Measurements from ENCODE around the gene WDFY2. TPM values are rescaled to one million over a fixed set of nuclear protein-coding genes. Genes with fewer than 3 reads are reported as not detected.

The WDFY2 gene
- total RNA-seq, 1 donor from 2014 or later = 43.0 TPM

GRCh38 chr13:51769455-51770127, 185.3 kb downstream of the WDFY2 start:
- no peak for DNase-seq
- peaks cover 11% of the 10 kb centered on the region for H3K9me3 Mint-ChIP-seq (ENCODE audit: unreplicated experiment)
- H3K36me3 Mint-ChIP-seq (ENCODE audit: unreplicated experiment) = no peaks in the 10 kb centered on the region
- no peak overlapping the region for H3K4me3 Mint-ChIP-seq (ENCODE audit: unreplicated experiment)
- H3K27me3 Mint-ChIP-seq (ENCODE audit: unreplicated experiment) = peaks cover 12% of the 10 kb centered on the region
- H3K27ac Mint-ChIP-seq (ENCODE audit: unreplicated experiment) = no peak overlapping the region
- no peak for TF ChIP-seq CTCF (IDR thresholded peaks at IDR 0.05; ENCODE audit: partially characterized antibody, unreplicated experiment)
- H3K4me1 Mint-ChIP-seq (ENCODE audit: low read depth, unreplicated experiment) = peaks cover 19% of the 10 kb centered on the region

GRCh38 chr13:51770160-51770559, 185.9 kb downstream of the WDFY2 start:
- no peak overlapping the region for H3K4me3 Mint-ChIP-seq (ENCODE audit: unreplicated experiment)
- DNase-seq = no peak
- H3K27me3 Mint-ChIP-seq (ENCODE audit: unreplicated experiment) = peaks cover 12% of the 10 kb centered on the region
- TF ChIP-seq CTCF (IDR thresholded peaks at IDR 0.05; ENCODE audit: partially characterized antibody, unreplicated experiment) = no peak
- peaks cover 11% of the 10 kb centered on the region for H3K9me3 Mint-ChIP-seq (ENCODE audit: unreplicated experiment)
- H3K4me1 Mint-ChIP-seq (ENCODE audit: low read depth, unreplicated experiment) = peaks cover 15% of the 10 kb centered on the region
- no peaks in the 10 kb centered on the region for H3K36me3 Mint-ChIP-seq (ENCODE audit: unreplicated experiment)
- no peak overlapping the region for H3K27ac Mint-ChIP-seq (ENCODE audit: unreplicated experiment)

GRCh38 chr13:51770681-51771417, 186.6 kb downstream of the WDFY2 start:
- TF ChIP-seq CTCF (IDR thresholded peaks at IDR 0.05; ENCODE audit: partially characterized antibody, unreplicated experiment) = no peak
- peaks cover 10% of the 10 kb centered on the region for H3K27me3 Mint-ChIP-seq (ENCODE audit: unreplicated experiment)
- no peak for DNase-seq
- no peak overlapping the region for H3K27ac Mint-ChIP-seq (ENCODE audit: unreplicated experiment)
- H3K9me3 Mint-ChIP-seq (ENCODE audit: unreplicated experiment) = peaks cover 11% of the 10 kb centered on the region
- peaks cover 15% of the 10 kb centered on the region for H3K4me1 Mint-ChIP-seq (ENCODE audit: low read depth, unreplicated experiment)
- no peaks in the 10 kb centered on the region for H3K36me3 Mint-ChIP-seq (ENCODE audit: unreplicated experiment)
- H3K4me3 Mint-ChIP-seq (ENCODE audit: unreplicated experiment) = no peak overlapping the region

GRCh38 chr13:51771418-51772104, 187.3 kb downstream of the WDFY2 start:
- no peak overlapping the region for H3K27ac Mint-ChIP-seq (ENCODE audit: unreplicated experiment)

More at GRCh38 chr13:51771418-51772104, 187.3 kb downstream of the WDFY2 start:
- peaks cover 11% of the 10 kb centered on the region for H3K9me3 Mint-ChIP-seq (ENCODE audit: unreplicated experiment)
- no peak for TF ChIP-seq CTCF (IDR thresholded peaks at IDR 0.05; ENCODE audit: partially characterized antibody, unreplicated experiment)
- H3K36me3 Mint-ChIP-seq (ENCODE audit: unreplicated experiment) = no peaks in the 10 kb centered on the region
- DNase-seq = no peak
- H3K27me3 Mint-ChIP-seq (ENCODE audit: unreplicated experiment) = peaks cover 10% of the 10 kb centered on the region
- no peak overlapping the region for H3K4me3 Mint-ChIP-seq (ENCODE audit: unreplicated experiment)
- H3K4me1 Mint-ChIP-seq (ENCODE audit: low read depth, unreplicated experiment) = peaks cover 15% of the 10 kb centered on the region

All from glutamatergic neuron (in vitro differentiated cells).